ENCODE results near the gene FLVCR1. TPM values are rescaled to one million over a fixed set of nuclear protein-coding genes. Genes with fewer than 3 reads are reported as not detected.

The FLVCR1 gene
- total and polyA plus RNA-seq, 2 donors (not counting 3 experiments of a cell fraction or from before 2014, with no cell fraction given) = 3.2 to 11.9 TPM

- Histone ChIP-seq H3K27ac (ENCODE audit: insufficient read depth, low read depth, low read length) (no peak overlapping the region), H3K27me3 (ENCODE audit: control insufficient read depth in 2 of 2, insufficient read depth in 2 of 2, low read length in 2 of 2) (peaks cover 0 to 13% of the 10 kb centered on the region in 2 experiments), H3K9me1 (replicated peaks; ENCODE audit: control insufficient read depth, extremely low read depth, insufficient read depth, low read length) (no peaks in the 10 kb centered on the region), H3K79me2 (ENCODE audit: control insufficient read depth, insufficient read depth, low read length) (no peaks in the 10 kb centered on the region), H3K36me3 (ENCODE audit: control insufficient read depth in 2 of 2, extremely low read depth in 1 of 2, insufficient read depth in 2 of 2, low read length in 2 of 2) (no peaks in the 10 kb centered on the region), H3K4me1 (ENCODE audit: control insufficient read depth, extremely low read depth, insufficient read depth, low read length) (no peaks in the 10 kb centered on the region), H2AFZ (ENCODE audit: low read depth, low read length) (no peak overlapping the region), H3K4me3 (replicated peaks in 1 of 3; ENCODE audit: insufficient read depth in 1 of 3, low read depth in 1 of 3, low read length in 3 of 3) (no peak overlapping the region), H3K4me2 (ENCODE audit: insufficient read depth, low read length) (no peak overlapping the region), H3K9ac (replicated peaks; ENCODE audit: extremely low read depth, insufficient read depth, low read length) (no peak overlapping the region), H4K20me1 (replicated peaks; ENCODE audit: control insufficient read depth, extremely low read depth, insufficient read depth, low read length) (no peaks in the 10 kb centered on the region), H3K9me3 (replicated peaks; ENCODE audit: control insufficient read depth, insufficient read depth, low read length) (no peaks in the 10 kb centered on the region)
- POLR2A ChIA-PET = no interaction called here
- intact Hi-C loops (cut with micrococcal nuclease) = loop anchor here (5.0 kb wide), 1 partner anchor 79 kb away; no protein-coding TSS in a partner anchor
- TF ChIP-seq GATA2 (IDR thresholded peaks at IDR 0.05; ENCODE audit: insufficient read depth, insufficient read length, low read depth, low read length) (no peak), POLR2AphosphoS5 (IDR thresholded peaks at IDR 0.05; ENCODE audit: insufficient read depth, low read depth, low read length) (no peak), JUN (IDR thresholded peaks at IDR 0.05; ENCODE audit: borderline replicate concordance, insufficient read depth, insufficient read length, low read depth) (no peak), MAX (IDR thresholded peaks at IDR 0.05; ENCODE audit: insufficient read depth, insufficient read length) (no peak), EZH2 (IDR thresholded peaks at IDR 0.05; ENCODE audit: borderline replicate concordance, low read depth, low read length, severe bottlenecking) (no peak), MYC (IDR thresholded peaks at IDR 0.05; ENCODE audit: low read depth, low read length) (no peak), POLR2A (IDR thresholded peaks at IDR 0.05; ENCODE audit: low read depth, low read length) (no peak), FOS (IDR thresholded peaks at IDR 0.05; ENCODE audit: borderline replicate concordance, insufficient read depth, low read length) (no peak)
- TF ChIP-seq, protein P1, sequence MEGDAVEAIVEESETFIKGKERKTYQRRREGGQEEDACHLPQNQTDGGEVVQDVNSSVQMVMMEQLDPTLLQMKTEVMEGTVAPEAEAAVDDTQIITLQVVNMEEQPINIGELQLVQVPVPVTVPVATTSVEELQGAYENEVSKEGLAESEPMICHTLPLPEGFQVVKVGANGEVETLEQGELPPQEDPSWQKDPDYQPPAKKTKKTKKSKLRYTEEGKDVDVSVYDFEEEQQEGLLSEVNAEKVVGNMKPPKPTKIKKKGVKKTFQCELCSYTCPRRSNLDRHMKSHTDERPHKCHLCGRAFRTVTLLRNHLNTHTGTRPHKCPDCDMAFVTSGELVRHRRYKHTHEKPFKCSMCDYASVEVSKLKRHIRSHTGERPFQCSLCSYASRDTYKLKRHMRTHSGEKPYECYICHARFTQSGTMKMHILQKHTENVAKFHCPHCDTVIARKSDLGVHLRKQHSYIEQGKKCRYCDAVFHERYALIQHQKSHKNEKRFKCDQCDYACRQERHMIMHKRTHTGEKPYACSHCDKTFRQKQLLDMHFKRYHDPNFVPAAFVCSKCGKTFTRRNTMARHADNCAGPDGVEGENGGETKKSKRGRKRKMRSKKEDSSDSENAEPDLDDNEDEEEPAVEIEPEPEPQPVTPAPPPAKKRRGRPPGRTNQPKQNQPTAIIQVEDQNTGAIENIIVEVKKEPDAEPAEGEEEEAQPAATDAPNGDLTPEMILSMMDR (IDR thresholded peaks at IDR 0.05; ENCODE audit: extremely low read depth in 1 of 2, insufficient read depth in 1 of 2, low read depth in 1 of 2, low read length in 2 of 2) = no peak
- dilution Hi-C loops (cut with MboI; ENCODE audit: extremely low pct_ligation_motif_present, low sequenced_read_pairs) = no loop called here
- BruUV-seq (replicated peaks) = no TSS peak
- CTCF ChIA-PET = interaction anchor here (0.6 kb wide), 1 partner anchor 33 kb away, joined by 3 read pairs; no protein-coding TSS in a partner anchor
- FAIRE-seq (no peak), DNase-seq (ENCODE audit: low read depth, low spot score) (no peak)
Measured at GRCh38 chr1:212917858-212918257, 59.8 kb downstream of the FLVCR1 start.
